Loucy (cell line): Measurements from ENCODE around the gene GOLGA8M.
"Not testable (repeated sequence)": the region's sequence is repeated elsewhere in the genome, so short reads cannot be mapped to it uniquely, and the experiment has no call there.

Source experiments
- EZH2phosphoT487 ChIP-seq: fragments of 200-600 bp; IDR thresholded peaks from 2 replicates; pipeline ENCODE4 v1.6.1; 2018; ENCODE audit warnings: antibody characterized with exemption, mild to moderate bottlenecking, moderate library complexity, borderline replicate concordance
- TF ChIP-seq, protein P1 (sequence below): fragments of 200-600 bp; sonication (generic); conservative IDR thresholded peaks from 2 replicates; pipeline ENCODE4 v1.5.1; 2014; ENCODE audit warnings: mild to moderate bottlenecking, antibody characterized with exemption, low read length

DNA sequence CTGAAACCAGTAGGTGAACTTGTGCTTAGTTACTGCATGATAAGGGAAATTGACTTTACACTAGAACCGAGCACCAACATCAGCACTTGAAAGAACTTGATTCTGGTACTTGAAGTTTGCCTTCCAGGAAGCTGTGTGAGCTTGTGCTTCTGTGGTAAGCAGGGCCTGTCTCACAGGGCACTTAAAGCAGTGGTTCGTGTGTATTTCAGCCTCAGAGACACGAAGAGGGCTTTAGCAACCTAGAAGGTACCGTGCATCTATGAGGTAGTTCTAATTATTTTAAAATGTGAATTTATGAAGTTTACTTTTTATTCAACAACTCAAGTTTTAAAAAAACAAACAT lies 56.2 kb downstream of the GOLGA8M start:
- TF ChIP-seq, protein P1, sequence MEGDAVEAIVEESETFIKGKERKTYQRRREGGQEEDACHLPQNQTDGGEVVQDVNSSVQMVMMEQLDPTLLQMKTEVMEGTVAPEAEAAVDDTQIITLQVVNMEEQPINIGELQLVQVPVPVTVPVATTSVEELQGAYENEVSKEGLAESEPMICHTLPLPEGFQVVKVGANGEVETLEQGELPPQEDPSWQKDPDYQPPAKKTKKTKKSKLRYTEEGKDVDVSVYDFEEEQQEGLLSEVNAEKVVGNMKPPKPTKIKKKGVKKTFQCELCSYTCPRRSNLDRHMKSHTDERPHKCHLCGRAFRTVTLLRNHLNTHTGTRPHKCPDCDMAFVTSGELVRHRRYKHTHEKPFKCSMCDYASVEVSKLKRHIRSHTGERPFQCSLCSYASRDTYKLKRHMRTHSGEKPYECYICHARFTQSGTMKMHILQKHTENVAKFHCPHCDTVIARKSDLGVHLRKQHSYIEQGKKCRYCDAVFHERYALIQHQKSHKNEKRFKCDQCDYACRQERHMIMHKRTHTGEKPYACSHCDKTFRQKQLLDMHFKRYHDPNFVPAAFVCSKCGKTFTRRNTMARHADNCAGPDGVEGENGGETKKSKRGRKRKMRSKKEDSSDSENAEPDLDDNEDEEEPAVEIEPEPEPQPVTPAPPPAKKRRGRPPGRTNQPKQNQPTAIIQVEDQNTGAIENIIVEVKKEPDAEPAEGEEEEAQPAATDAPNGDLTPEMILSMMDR = not testable (repeated sequence)
- TF ChIP-seq EZH2phosphoT487 = not testable (repeated sequence)
